ENCODE results near the gene CECR2. TPM values are rescaled to one million over a fixed set of nuclear protein-coding genes. Genes with fewer than 3 reads are reported as not detected.

CECR2 gene
- total RNA-seq, 1 donor = not detected

DNA sequence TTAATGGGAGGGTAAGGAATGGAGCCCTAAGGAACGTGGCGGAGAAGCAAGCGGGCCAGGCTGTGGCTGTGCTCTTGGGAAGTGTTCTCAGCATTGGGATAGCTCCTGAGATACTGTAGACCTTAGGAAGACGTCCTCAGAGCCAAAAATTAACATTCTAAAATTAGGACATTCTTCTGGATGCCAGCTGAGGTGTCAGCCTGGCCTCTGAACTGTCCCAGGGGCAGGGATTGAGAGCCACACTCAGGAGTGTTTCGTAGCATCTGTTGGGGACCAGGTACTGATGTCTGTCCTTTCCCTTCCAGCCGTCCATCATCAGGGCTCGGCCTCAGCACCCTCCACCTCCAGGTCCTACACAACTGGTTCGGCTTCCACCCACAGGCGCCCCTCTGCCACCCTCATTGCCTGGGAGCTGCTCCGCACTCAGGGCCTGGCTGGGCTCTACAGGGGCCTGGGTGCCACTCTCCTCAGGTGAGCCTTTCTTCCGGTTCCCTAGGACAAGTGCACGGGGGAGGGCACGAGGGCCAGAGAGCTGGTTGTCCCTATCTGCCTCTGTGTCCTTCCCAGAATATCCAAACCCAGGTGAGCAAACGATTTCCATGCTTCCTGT lies 217.7 kb downstream of the CECR2 start:
- no peak overlapping the region for H3K4me3 ChIP-seq (ENCODE audit: low read depth, low read length)
- no peak for DNase-seq (ENCODE audit: low read depth)
- TF ChIP-seq CTCF (IDR thresholded peaks at IDR 0.05; ENCODE audit: insufficient read depth, low read depth, low read length) = no peak

DNA sequence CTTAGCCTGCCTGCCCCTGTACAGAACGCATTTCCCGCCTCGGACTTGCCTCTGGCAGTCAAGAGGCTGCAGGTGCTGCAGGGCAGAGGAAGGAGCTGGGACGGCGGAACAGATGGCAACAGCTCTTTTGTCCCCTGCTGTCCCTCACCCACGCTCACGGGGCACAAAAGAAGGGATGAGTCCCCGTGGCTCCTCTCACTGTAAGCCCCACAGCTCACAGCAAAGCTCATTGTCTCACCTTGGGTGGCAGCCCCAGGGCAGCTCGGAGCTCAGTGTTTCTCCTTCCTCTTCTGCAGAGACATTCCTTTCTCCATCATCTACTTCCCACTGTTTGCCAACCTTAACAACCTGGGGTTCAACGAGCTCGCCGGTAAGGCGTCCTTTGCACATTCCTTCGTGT lies 218.4 kb downstream of the CECR2 start:
- H3K4me3 ChIP-seq (ENCODE audit: low read depth, low read length) = no peak overlapping the region
- DNase-seq (ENCODE audit: low read depth) = no peak
- no peak for TF ChIP-seq CTCF (IDR thresholded peaks at IDR 0.05; ENCODE audit: insufficient read depth, low read depth, low read length)

DNA sequence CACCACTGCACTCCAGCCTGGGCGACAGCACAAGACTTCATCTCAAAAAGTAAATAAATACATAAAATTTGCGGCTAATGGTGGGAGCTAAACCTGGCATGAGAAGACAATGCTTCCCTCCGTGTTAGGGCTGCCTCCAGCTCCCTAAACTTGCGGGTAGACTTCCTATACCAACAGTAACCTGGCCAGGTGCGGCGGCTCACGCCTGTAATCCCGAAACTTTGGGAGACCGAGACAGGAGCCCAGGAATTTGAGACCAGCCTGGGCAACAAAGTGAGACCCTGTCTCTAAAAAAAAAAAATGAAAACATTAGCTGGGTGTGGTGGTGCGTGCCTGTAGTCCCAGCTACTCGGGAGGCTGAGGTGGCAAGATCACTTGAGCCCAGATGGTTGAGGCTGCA lies 219.3 kb downstream of the CECR2 start:
- no peak for TF ChIP-seq CTCF (IDR thresholded peaks at IDR 0.05; ENCODE audit: insufficient read depth, low read depth, low read length)
- no peak for DNase-seq (ENCODE audit: low read depth)
- H3K4me3 ChIP-seq (ENCODE audit: low read depth, low read length) = no peak overlapping the region

- no peak for DNase-seq (ENCODE audit: low read depth)
- no peak overlapping the region for H3K4me3 ChIP-seq (ENCODE audit: low read depth, low read length)
- no peak for TF ChIP-seq CTCF (IDR thresholded peaks at IDR 0.05; ENCODE audit: insufficient read depth, low read depth, low read length)
Measured at GRCh38 chr22:17589810-17590375, 220.6 kb downstream of the CECR2 start.

GRCh38 chr22:17590586-17590985 lies 221.3 kb downstream of the CECR2 start:
- TF ChIP-seq CTCF (IDR thresholded peaks at IDR 0.05; ENCODE audit: insufficient read depth, low read depth, low read length) = no peak
- no peak for DNase-seq (ENCODE audit: low read depth)
- H3K4me3 ChIP-seq (ENCODE audit: low read depth, low read length) = no peak overlapping the region

GRCh38 chr22:17592201-17592600 lies 222.9 kb downstream of the CECR2 start:
- TF ChIP-seq CTCF (IDR thresholded peaks at IDR 0.05; ENCODE audit: insufficient read depth, low read depth, low read length) = no peak
- H3K4me3 ChIP-seq (ENCODE audit: low read depth, low read length) = no peak overlapping the region
- DNase-seq (ENCODE audit: low read depth) = no peak

- H3K4me3 ChIP-seq (ENCODE audit: low read depth, low read length) = no peak overlapping the region
- no peak for TF ChIP-seq CTCF (IDR thresholded peaks at IDR 0.05; ENCODE audit: insufficient read depth, low read depth, low read length)
- DNase-seq (ENCODE audit: low read depth) = no peak
Measured at GRCh38 chr22:17596226-17596625, 227.0 kb downstream of the CECR2 start.
